GM10266 (cell line): ENCODE measurements around the gene ARF1.

Experiments
- DNase-seq: peaks from one replicate; pipeline ENCODE4 v3.0.0; 2012; ENCODE audit errors: extremely low spot score
- CTCF ChIP-seq: IDR thresholded peaks from 2 replicates; pipeline ENCODE4 v1.5.1; 2012; ENCODE audit warnings: mild to moderate bottlenecking, low read depth; ENCODE audit not compliant: control insufficient read depth, insufficient read depth; ENCODE audit errors: missing control alignments

ARF1 gene

GRCh38 chr1:228085287-228085951 is 2.9 kb downstream of the ARF1 start:
- DNase-seq: no peak
- no peak for TF ChIP-seq CTCF

GRCh38 chr1:228087771-228088251 is 5.3 kb downstream of the ARF1 start:
- no peak for TF ChIP-seq CTCF
- DNase-seq: no peak

- TF ChIP-seq CTCF: no peak
- DNase-seq: no peak
These were observed 6.3 kb downstream of the ARF1 start for GRCh38 chr1:228088586-228089498.

GRCh38 chr1:228089519-228090380 is 7.2 kb downstream of the ARF1 start:
- DNase-seq: no peak
- no peak for TF ChIP-seq CTCF

GRCh38 chr1:228090613-228091081 is 8.1 kb downstream of the ARF1 start:
- TF ChIP-seq CTCF: no peak
- DNase-seq: no peak

GRCh38 chr1:228091084-228091483 is 8.6 kb downstream of the ARF1 start:
- DNase-seq: no peak
- TF ChIP-seq CTCF: no peak
